UCSD-AML1 (cell line): ENCODE data around the gene SLC30A3.

ENCODE experiments used
- DNase-seq: peaks from one replicate; lab custom pipeline; 2025; ENCODE audit not compliant: unreplicated experiment; lab: John Stamatoyannopoulos, UW

SLC30A3 gene

DNA sequence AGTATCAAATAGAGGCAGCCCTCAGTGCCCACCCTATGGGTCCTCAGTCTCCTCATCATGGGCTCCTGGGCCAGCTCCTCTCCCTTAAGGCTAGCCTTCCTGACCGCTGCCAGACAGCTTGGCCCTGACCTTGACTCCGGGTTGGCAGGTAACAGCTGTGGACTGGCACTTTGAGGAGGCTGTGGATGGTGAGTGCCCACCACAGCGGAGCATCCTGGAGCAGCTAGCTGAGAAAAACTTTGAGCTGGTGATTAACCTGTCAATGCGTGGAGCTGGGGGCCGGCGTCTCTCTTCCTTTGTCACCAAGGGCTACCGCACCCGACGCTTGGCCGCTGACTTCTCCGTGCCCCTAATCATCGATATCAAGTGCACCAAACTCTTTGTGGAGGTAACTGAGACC lies 26.7 kb downstream of the SLC30A3 start:
- no peak for DNase-seq

DNA sequence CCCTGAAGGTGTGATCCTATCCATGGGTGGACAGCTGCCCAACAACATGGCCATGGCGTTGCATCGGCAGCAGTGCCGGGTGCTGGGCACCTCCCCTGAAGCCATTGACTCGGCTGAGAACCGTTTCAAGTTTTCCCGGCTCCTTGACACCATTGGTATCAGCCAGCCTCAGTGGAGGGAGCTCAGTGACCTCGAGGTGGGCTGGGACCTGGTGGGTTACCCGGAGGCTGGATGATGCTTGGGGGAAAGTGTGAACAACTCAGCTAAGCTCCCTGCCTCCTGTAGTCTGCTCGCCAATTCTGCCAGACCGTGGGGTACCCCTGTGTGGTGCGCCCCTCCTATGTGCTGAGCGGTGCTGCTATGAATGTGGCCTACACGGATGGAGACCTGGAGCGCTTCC lies 29.5 kb downstream of the SLC30A3 start:
- DNase-seq: no peak

DNA sequence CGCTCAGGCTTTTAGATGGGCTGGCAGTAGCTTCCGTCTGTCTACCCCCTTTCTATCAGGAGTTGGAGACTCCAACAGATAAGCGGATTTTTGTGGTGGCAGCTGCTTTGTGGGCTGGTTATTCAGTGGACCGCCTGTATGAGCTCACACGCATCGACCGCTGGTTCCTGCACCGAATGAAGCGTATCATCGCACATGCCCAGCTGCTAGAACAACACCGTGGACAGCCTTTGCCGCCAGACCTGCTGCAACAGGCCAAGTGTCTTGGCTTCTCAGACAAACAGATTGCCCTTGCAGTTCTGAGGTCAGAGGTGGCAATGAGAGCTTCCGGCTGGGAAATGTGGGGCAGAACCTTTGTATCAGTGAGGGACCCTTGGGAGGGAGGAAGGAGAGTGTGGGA lies 30.9 kb downstream of the SLC30A3 start:
- no peak for DNase-seq

DNA sequence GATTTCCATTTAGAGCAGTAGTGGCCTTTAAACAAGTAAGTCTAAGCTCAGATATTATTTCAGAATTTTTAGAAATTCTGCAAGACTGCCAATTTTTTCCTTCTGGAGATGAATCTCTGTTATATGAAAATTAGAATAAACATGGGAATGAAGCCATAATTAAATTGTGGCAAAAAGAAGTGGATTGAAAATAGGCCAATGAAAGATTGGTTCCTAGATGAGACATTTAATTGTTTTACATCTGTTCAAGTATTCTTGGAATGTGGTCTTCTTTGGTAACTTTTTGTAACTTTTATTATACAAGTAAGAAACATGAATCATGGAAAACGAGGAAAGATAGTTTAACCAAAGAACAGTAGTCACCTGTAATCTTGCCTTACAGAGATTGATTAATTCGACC lies 35.3 kb downstream of the SLC30A3 start:
- DNase-seq: no peak

DNA sequence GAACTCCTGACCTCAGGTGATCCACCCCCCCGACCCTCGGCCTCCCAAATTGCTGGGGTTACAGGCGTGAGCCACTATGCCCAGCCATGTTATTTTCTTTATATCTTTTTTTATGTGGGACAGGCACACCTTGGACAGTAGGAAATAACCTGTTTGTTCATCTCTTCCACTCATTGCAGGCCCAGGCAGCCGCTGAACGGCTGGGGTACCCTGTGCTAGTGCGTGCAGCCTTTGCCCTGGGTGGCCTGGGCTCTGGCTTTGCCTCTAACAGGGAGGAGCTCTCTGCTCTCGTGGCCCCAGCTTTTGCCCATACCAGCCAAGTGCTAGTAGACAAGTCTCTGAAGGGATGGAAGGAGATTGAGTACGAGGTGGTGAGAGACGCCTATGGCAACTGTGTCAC lies 37.3 kb downstream of the SLC30A3 start:
- DNase-seq: no peak

DNA sequence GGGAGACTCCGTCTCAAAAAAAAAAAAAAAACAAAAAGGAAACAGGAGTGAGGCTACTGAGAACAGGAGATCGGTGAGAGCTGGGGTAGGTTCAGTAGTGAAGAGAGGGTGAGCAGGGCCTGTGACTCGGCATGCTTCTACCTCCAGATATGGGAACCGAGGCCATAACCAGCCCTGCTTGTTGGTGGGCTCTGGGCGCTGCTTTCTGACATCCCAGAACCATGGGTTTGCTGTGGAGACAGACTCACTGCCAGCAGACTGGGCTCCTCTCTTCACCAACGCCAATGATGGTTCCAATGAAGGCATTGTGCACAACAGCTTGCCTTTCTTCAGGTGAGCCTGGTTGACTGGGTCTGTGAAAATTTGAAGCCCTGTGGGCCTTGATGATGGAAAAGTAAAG lies 39.4 kb downstream of the SLC30A3 start:
- no peak for DNase-seq

DNA sequence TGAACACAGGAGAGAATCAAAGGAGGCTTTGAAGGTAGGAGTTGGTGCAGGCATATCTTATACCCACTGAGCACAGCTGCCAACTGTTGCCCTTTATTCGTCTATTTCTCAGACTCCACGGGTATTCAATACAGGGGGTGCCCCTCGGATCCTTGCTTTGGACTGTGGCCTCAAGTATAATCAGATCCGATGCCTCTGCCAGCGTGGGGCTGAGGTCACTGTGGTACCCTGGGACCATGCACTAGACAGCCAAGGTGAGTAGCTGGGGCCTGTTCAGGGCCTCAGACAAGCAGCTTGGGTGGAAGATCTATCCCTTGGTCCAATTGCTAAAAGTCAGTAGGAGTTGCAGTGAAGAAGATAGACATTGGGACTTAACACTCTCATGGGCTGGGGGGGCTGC lies 40.4 kb downstream of the SLC30A3 start:
- DNase-seq: no peak

DNA sequence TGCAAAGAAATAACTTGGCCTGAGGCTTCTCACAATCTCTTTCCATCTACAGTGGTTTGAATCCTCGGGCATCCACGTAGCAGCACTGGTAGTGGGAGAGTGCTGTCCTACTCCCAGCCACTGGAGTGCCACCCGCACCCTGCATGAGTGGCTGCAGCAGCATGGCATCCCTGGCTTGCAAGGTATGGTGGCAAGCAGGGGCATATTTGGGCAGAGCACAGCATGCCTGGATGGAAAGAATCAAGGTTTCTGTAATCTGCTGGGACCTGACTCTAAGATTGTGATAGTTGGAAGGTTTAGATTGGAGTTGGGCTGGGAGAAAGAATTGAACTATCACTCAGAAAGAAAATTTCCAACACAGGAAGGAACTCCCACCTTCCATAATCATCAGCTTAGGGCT lies 41.7 kb downstream of the SLC30A3 start:
- DNase-seq: no peak

DNA sequence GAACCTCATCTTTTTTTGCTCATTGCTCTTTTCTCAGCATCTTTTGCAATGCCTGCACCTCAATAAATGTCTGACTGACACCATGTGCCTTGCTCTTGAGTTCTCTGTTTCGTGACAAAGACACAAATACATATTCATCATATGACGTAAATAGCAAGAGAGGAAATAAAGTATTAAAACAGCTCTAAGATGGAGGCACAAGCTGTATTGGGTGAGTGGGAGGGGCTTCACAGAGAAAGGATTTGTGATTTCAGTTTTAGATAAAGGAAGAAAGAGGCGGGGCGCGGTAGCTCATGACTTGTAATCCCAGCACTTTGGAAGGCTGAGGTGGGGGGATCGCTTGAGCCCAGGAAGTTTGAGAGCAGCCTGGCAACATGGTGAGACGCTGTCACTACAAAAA lies 42.8 kb downstream of the SLC30A3 start:
- no peak for DNase-seq

DNA sequence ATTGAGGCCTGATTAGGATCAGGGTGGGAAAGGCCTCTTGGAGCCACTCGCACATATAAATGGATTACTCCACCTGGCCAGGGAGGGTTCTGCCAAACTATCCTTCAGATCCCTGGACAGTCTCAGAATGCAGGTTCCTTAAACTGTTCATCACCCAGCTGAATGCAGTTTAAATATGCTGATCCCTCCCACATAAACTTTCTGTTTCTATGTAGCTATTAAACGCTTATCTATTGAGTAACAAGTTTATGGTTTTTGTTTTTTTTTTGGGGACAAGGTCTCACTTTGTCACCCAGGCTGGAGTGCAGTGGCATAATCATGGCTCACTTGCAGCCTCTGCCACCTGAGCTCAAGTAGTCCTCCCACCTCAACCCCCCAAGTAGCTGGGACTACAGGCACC lies 43.8 kb downstream of the SLC30A3 start:
- no peak for DNase-seq

DNA sequence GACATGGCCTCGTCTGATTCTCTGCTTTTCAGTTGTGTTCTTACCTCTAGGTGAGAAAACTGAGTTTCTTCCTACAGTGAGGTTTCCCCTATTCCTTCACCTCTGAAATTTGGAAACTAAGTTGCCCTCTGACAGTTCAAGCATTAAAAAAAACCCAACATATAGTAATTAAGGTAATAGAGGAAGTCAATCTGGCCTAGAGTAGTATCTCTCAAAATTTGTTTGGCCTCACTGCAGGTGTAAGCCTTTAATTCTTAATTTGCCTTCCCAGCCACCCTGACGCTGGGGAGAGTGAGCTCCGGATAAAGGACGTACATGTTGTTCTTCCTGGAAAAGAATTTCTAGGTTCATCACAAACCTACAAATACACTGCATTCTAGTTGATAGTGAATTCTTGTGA lies 44.2 kb downstream of the SLC30A3 start:
- DNase-seq: no peak

DNA sequence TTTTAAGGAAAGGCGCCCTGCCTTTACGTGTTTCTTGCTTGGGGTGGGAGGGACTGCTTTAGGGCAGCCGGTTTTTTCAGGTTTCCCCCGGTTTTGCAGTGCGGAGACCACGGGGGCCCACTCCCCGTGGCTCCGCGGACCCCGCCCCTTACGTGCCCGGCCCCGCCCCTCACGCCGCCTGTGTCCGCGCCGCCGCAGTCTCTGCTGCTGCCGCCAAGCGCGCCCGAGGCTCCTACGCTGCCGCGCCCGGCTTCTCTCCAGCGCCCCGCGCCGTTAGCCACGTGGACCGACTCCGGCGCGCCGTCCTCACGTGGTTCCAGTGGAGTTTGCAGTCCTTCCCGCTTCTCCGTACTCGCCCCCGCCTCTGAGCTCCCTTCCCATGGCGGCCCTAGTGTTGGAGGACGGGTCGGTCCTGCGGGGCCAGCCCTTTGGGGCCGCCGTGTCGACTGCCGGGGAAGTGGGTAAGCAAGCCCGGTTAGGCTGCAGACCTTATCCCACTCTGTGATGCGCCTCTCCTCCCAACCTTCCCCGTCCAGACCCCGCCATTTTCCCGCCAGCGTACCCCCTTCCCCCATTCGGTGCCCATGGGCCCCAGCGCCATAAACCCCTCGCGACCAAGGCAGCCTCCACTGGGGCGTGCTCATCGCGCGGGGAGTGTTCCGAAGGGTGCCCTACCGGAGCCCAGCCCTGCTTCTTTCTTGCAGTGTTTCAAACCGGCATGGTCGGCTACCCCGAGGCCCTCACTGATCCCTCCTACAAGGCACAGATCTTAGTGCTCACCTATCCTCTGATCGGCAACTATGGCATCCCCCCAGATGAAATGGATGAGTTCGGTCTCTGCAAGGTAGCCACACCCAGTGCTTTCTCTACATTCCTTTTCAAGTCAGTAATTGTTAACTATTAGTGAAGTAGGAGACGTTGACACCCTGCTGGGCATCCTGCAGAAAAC lies 45.4 kb downstream of the SLC30A3 start, which contains the start of gene CAD:
CAD (plus strand) TSS at position 197 of the 949 bp plus-strand sequence; CDS start at position 380, 183 bp downstream.
- peak; percentile 91 for DNase-seq

DNA sequence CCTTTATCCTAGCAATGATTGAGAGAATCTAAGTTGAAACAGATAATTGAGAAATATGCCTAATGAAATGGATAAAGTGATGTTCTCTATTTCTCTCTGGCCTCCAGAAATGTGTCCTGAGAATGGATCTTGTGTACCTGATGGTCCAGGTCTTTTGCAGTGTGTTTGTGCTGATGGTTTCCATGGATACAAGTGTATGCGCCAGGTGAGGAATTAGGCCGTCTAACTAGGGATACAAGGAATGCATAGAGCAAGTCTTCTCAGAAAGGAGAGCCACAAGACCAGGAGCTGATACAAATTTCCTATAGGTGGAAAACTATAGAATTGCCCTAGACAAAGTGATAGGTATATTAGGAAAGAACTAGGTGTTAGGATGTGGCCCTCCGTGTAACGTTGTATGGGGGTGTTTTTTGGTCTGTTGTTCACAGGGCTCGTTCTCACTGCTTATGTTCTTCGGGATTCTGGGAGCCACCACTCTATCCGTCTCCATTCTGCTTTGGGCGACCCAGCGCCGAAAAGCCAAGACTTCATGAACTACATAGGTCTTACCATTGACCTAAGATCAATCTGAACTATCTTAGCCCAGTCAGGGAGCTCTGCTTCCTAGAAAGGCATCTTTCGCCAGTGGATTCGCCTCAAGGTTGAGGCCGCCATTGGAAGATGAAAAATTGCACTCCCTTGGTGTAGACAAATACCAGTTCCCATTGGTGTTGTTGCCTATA lies 46.3 kb downstream of the SLC30A3 start:
- DNase-seq: no peak

DNA sequence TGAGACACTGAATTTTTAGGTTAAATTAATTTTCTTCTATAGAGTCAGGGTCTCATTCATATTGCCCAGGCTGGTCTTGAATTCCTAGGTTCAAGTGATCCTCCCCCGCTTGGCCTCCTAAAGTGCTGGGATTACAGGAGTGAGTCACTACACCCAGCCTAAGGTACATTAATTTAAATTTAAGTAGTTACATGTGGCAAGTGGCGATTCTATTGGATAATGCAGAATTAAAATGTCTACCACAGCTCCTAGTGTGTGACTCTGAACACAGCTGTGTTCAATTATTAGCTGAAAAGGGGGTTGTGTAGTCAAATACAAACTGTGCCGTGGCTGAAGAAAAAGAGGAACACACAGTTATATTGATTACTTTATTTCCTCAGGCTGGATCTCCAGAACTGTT lies 47.9 kb downstream of the SLC30A3 start:
- no peak for DNase-seq

DNA sequence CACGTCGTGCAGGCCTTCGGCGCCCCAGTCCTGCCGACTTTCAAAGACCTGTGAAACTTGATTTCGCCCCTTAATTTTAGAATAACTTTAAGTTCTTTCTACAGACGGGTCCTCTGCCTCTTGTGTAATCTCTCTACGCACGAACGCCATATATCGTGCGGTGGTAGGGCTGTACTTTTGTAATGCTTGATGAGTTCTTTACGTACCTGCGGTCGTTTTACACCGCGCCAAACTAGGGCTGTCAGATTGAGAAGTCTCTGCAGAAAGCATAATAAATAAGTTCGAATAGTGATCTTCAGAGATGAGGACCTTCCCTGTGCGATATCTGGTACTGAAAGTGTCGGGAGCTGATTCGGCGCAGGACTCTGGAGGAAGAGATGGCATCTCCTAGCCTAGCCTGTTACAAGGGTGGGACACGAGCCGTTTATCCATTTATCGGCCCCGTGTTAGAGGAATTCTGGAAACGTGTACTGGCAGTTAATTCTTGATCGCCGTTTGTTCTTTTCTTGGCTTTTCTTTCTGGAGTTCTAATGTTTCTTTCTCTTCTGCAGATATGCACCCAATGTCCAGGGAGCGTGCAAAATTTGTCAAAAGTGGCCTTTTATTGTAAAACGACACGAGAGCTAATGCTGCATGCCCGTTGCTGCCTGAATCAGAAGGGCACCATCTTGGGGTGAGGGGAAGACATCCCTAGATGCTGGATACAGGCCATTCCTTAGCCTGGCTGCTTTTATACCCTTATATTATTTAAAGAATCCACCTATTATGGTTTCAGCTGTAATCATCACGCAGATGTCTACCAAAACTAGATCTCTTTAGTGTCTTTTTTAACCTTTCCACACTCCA lies 50.0 kb downstream of the SLC30A3 start:
- no peak for DNase-seq

DNA sequence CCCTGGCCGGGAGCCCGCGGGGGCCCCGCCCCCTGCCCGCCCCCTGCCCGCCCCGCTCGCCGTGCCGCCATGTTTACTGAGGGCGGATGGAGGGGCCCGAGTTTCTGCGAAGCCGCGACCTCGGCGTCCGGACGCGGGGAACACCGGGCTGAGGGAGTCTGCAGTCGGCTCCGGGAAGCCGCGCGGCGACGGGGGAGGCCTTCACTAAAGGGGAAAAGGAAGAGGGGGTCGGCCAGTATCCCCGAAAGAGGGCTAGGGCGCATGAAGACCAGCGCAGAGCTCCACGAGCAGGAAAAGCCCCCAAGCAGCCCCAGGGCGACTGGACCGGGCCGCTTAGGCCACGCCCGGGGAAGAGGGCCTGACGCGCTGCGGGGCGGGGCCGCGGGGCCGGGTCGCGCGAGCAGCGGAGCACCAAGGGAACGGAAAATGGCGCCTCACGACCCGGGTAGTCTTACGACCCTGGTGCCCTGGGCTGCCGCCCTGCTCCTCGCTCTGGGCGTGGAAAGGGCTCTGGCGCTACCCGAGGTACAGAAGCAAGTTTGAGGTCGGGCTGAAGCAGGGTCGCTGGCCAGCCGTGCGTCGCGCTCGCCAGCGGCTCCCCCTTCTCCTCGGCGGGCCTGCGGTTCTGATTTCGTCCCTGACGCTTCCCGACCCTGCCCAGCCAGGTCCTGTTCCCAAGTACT lies 50.8 kb downstream of the SLC30A3 start, which contains the start of the genes ATRAID and SLC5A6:
ATRAID (plus strand) TSS at position 99 of the 683 bp plus-strand sequence; CDS start at position 427, 328 bp downstream.
SLC5A6 (minus strand) TSS at position 326 of the 683 bp plus-strand sequence. CDS start 4,618 bp downstream, outside the sequence.
- peak; percentile 93 for DNase-seq

DNA sequence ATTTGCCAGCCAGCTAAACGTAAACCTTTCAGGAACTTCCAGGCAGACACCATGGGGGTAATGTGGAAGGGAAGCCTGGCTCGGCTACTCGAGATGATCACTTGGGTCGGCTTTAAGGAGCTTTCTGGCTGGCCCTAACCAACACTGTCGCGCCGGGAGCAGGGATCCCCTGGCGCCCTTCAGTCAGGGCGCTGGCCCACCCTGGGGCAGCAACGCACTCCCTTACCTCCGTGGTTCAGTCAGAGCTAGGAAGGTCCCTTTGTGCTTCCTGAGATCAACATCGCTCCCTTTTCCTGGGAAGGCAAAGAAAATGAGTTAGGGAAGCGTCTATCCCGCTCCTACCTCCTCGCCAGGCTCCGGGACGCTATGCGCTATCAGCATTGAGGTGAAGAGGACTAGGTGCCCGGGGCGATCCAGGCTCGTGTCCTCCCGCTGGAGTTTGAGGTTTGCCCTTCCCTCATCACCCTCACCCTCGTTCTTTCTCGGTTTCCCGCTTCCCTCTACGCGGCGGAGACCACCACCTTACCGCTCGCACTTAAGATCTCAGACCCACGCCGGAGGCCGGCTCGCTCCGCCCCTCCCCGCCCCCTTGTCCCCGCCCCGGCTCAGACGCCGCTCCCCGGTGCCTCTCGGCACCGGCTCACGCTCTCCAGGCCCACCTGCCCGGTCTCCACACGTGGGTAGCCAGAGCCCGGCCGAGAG lies 51.5 kb downstream of the SLC30A3 start:
- DNase-seq: no peak

DNA sequence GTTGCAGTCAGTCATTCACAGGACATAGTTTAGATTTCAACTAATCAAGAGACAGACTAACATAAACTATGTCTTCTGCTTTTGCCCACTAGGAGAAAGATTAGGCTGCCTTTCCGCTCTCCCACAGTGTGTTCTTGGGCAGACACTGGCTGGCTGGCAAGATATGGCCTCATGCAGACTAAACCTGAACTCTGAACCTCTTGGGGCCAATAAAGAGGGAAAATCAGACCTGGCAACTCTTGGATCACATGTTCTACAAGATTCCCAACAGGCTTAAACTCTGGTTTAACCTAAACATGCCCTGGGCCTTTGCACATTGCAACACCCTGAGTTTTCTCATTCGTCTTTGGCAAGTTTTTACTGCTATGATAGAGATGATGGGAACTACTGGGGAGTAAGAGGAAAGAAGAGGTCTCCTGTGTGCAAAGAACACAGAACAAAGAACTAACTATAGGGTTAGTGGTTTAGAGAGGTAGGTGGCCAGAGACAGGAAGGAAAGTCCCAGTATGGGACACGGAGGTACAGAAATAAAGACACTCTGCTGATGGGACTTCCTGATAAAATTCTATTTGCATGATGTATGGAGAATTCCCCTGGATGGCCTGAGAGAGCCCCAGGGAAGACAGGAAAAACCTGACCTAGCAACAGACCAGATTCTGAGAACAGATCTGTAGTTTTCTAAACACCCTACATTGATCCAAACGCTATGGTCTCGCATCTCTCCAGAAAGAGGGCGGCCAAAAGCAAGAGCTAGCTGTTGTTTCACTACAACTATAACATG lies 53.0 kb downstream of the SLC30A3 start:
- no peak for DNase-seq

DNA sequence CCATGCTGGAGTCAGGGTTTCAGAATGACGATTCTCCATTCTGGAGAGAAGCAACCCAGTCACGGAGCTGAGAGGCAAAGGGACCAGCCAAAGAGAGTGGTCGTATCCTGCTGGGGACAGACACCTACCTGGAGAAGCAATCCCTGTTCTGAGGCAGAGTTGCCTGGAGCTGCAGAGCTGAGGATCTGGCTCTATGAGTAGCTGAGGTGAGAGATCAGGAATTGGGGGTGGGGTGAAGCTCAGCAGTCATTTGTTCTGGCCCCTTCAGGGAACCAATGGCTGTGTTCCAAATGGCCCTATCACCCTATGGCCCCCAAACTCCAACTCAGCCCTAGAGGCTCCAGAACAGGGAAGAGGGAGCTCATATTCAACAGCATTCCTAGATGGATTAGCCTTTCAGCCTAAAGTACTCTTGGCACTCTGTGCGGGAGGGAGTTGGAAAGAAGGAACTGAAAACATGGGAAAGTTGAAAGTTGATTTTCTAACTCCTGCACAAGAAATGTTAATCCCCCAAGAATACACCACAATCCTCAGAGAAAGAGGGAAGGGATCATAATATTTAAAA lies 54.3 kb downstream of the SLC30A3 start:
- no peak for DNase-seq
